IPS DF 6.9 (cell line): ENCODE results near the gene SLC35F3.

Source experiments
- DNase-seq: peaks from one replicate; pipeline ENCODE4 v3.0.0-alpha.2; 2013; ENCODE audit warnings: low read depth, low spot score
- H3K27ac ChIP-seq: one replicate; pipeline ENCODE4 v1.5.1; 2013; ENCODE audit warnings: low read length, control low read depth
- H3K27me3 ChIP-seq: 2 replicates; pipeline ENCODE4 v1.6.1; 2013; ENCODE audit warnings: mild to moderate bottlenecking, low read length; ENCODE audit not compliant: control insufficient read depth, insufficient read depth
- H3K36me3 ChIP-seq: 2 replicates; pipeline ENCODE4 v1.6.1; 2013; ENCODE audit warnings: low read length; ENCODE audit not compliant: control insufficient read depth, insufficient read depth
- H3K4me1 ChIP-seq: 2 replicates; pipeline ENCODE4 v1.6.1; 2013; ENCODE audit warnings: low read length; ENCODE audit not compliant: control insufficient read depth, insufficient read depth
- H3K4me3 ChIP-seq: 2 replicates; pipeline ENCODE4 v1.5.1; 2013; ENCODE audit warnings: mild to moderate bottlenecking, low read length
- H3K9me3 ChIP-seq: 2 replicates; pipeline ENCODE4 v1.6.1; 2013; ENCODE audit warnings: low read length, inconsistent platforms; ENCODE audit not compliant: control insufficient read depth, insufficient read depth
- WGBS: extraction: QIAGEN DNeasy Blood & Tissue Kit; methylation state at CpG from one replicate; pipeline ENCODE4 v1.1.7; 2013; ENCODE audit warnings: mixed read lengths, missing lambda C conversion rate; ENCODE audit not compliant: insufficient read length, insufficient coverage; 5-methylcytosine and 5-hydroxymethylcytosine counted together

Gene SLC35F3

DNA sequence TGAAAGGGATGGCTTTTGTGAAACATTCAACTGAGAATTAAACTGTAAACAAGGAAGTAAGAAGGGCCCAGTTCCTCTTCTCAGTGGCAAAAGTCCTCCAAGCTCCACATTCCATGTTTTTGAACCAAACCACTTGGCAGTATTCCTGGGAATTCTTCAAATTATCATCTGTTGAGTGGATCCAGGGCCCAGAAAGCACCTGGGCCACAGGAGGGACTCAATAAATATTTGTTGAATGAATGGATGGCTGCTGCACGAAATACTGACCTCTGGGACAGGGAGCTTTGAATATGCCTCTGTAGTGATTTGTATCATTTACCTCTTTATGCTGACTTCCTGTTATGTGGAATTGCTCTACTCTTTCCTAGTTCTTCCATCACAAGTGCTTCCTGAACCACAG lies 4.7 kb downstream of the SLC35F3 start:
- Histone ChIP-seq H3K27ac (no peak overlapping the region), H3K4me1 (no peaks in the 10 kb centered on the region; the same call in 1 of the 2 replicates), H3K4me3 (no peak overlapping the region), H3K9me3 (no peaks in the 10 kb centered on the region), H3K36me3 (no peaks in the 10 kb centered on the region), H3K27me3 (peaks cover 14% of the 10 kb centered on the region)
- no CpG with 5 or more reads among the region's 1 CpG for WGBS
- DNase-seq = no peak

DNA sequence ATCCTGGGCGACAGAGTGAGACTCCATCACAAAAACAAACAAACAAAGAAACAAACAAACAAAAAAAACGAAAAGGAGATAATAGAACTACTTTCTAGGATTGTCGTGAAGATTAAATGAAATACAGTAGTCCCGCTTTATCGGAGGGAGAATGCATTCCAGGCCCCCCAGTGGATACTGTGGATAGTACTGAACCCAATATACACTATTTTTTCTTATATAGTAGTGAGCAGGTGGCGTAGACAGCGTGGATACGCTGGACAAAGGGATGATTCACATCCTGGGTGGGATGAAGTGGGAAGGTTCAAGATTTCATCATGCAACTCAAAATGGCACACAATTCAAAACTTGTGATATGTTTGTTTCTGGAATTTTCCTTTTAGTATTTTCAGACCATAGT lies 8.0 kb downstream of the SLC35F3 start:
- no peak for DNase-seq
- no peak overlapping the region for H3K4me3 ChIP-seq
- no peak overlapping the region for H3K27ac ChIP-seq
- H3K36me3 ChIP-seq = no peaks in the 10 kb centered on the region
- no peaks in the 10 kb centered on the region; the same call in 1 of the 2 replicates for H3K4me1 ChIP-seq
- WGBS = no CpG with 5 or more reads among the region's 8 CpGs
- H3K27me3 ChIP-seq = no peaks in the 10 kb centered on the region
- no peaks in the 10 kb centered on the region for H3K9me3 ChIP-seq

DNA sequence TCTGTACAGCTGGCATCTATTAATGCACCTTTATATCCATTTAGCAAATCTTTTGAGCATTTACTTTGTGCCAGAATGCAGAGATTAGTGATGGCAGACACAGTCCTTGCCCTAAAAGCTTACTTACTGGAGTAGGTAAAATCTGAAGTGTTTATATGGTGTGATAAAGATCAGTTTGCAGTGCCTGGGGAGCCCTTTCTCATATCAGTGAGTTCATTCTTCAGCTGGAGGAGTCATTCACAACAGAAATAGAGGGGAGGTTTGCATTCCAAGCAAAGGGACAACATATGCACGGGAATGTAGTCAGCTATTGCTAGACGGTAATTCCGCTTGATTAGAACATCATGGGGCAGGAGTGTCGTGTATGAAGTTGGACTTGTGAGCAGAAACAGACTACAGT lies 8.4 kb downstream of the SLC35F3 start:
- no peaks in the 10 kb centered on the region for H3K9me3 ChIP-seq
- H3K4me3 ChIP-seq = no peak overlapping the region
- no peak overlapping the region for H3K27ac ChIP-seq
- H3K27me3 ChIP-seq = no peaks in the 10 kb centered on the region
- no peak for DNase-seq
- H3K36me3 ChIP-seq = no peaks in the 10 kb centered on the region
- WGBS = no CpG with 5 or more reads among the region's 4 CpGs
- no peaks in the 10 kb centered on the region; the same call in 1 of the 2 replicates for H3K4me1 ChIP-seq

DNA sequence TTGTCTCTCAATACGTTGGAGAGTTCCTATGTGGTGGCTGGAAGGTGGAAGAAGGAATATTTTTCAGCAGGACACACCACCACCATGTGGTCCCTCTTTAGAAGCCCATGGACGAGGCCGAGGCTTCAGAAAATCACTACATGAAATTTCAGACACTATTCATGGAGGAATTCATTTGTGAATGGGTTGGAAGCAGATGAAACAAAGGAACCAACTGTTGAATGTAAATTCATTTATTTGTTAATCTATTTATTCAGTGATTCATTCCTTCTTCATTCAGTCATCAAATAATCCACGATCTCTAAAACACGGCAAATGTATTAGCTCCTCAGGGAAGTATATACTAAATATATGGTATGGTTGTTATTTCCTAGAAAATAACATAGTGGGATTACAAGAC lies 12.2 kb downstream of the SLC35F3 start:
- H3K27me3 ChIP-seq = no peaks in the 10 kb centered on the region
- WGBS = no CpG with 5 or more reads among the region's 5 CpGs
- H3K27ac ChIP-seq = no peak overlapping the region
- no peak overlapping the region for H3K4me3 ChIP-seq
- H3K36me3 ChIP-seq = no peaks in the 10 kb centered on the region
- no peaks in the 10 kb centered on the region for H3K9me3 ChIP-seq
- no peak for DNase-seq
- H3K4me1 ChIP-seq = no peaks in the 10 kb centered on the region; the same call in 1 of the 2 replicates

DNA sequence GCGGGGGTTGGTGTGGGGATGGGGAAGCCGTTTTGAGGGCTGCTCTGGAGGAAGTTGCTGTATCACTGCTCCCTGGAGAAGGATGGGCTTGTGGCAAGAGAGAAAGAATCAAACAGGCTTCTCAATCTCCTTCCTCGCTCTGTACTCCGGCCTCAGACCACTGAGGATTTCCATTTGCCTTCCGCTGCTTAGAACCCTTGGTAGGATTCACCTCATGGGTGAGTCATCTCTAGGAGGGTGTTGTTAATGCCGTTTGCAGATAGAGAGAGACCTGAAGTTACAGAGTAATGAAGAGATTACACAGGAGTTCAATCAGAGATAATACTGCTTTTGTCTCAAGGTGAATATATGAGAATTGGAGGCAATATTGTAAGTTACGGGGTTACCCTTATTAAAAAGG lies 15.3 kb downstream of the SLC35F3 start:
- no CpG with 5 or more reads among the region's 7 CpGs for WGBS

DNA sequence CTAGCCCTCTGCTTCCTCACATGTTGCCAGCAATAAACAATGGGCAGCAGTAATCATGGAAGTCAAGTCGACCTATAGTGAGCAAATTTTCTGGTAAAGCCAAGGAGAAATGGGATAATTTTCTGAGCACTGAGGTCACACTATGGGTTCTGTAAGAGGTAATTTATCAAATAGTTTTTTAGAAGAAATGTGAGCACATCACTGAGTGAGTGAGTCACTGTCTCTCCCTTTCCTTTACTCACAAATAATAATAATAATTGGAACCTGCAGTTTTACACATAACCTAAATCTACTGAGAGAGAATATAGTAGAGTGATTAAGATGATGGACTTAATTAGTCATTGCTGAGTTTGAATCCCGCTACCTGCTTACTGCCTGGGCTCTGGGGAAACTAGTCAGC lies 23.6 kb downstream of the SLC35F3 start:
- Histone ChIP-seq H3K36me3 (no peaks in the 10 kb centered on the region), H3K9me3 (no peaks in the 10 kb centered on the region), H3K4me1 (no peaks in the 10 kb centered on the region), H3K4me3 (no peak overlapping the region), H3K27me3 (no peaks in the 10 kb centered on the region), H3K27ac (no peak overlapping the region)
- DNase-seq = no peak
- no CpG with 5 or more reads among the region's 2 CpGs for WGBS

More for the DNA sequence above, 15.3 kb downstream of the SLC35F3 start:
- no peak overlapping the region for H3K27ac ChIP-seq
- no peak for DNase-seq
- no peaks in the 10 kb centered on the region for H3K27me3 ChIP-seq
- no peaks in the 10 kb centered on the region for H3K36me3 ChIP-seq
- no peaks in the 10 kb centered on the region for H3K9me3 ChIP-seq
- no peak overlapping the region for H3K4me3 ChIP-seq
- H3K4me1 ChIP-seq = no peaks in the 10 kb centered on the region

DNA sequence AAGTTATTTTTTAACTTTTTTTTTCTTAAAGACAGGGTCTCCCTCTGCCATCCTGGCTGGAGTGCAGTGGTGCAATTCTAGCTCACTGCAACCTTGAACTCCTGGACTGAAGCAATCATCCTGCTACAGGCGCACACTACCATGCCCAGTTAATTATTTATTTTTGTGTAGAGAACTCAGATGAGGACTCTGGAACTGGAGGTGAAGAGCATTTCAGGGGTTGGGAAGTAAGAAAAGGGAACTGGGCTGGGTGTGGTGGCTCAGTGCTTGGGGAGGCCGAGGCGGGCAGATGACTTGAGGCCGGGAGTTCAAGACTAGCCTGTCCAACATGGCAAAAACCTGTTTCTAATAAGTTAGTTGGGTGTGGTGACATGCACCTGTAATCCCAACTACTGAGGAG lies 28.9 kb downstream of the SLC35F3 start:
- Histone ChIP-seq H3K27ac (no peak overlapping the region), H3K4me3 (no peak overlapping the region), H3K27me3 (no peaks in the 10 kb centered on the region), H3K9me3 (no peaks in the 10 kb centered on the region), H3K4me1 (no peaks in the 10 kb centered on the region), H3K36me3 (no peaks in the 10 kb centered on the region)
- no peak for DNase-seq
- no CpG with 5 or more reads among the region's 4 CpGs for WGBS

DNA sequence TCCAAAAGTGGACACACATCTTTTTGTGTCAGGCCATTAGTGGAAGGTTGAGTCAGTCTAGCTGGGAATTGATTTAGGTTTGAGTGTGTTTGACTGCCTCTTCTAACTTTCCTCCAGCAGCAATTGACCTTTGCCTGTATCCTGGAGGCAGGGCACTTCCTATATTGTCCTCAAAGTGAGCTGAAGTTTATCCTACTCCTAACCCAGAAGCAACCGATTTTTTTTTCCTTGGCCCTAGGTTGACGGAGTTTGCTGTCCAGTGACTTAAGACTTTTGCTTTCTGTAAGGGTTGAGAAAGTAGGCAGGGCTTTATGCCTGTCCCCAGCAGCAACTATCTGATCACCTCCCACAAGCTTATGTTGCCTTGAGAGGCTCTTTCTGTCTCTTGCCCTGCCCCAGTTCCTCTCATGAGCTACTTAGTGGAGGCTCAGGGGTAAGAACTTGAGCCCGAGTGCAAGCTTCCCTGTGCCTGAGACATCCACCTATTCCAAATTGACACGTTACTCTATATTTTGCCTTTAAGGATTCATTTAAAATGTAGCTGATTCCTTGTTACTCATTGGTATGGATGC lies 30.9 kb downstream of the SLC35F3 start:
- Histone ChIP-seq H3K4me3 (no peak overlapping the region), H3K27me3 (no peaks in the 10 kb centered on the region), H3K4me1 (no peaks in the 10 kb centered on the region), H3K36me3 (no peaks in the 10 kb centered on the region), H3K27ac (no peak overlapping the region), H3K9me3 (no peaks in the 10 kb centered on the region)
- no CpG with 5 or more reads among the region's 4 CpGs for WGBS
- DNase-seq = no peak

DNA sequence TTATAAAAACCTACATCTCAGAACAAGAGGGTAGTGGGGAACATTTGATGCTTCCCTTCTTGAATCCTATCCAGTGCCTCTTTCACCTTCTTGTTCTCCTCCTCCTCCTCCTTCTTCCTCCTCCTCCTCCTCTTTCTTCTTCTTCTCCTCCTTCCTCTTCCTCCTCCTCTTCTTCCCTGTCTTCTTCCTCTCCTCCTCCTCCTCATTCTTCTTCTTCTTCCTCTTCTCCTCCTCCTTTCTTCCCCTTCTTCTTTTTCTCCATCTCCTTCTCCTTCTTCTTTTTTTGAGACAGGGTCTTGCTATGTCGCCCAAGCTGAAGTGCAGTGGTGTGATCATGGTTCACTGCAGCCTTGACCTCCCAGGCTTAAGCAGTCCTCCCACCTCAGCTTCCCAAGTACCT lies 31.9 kb downstream of the SLC35F3 start:
- no CpG with 5 or more reads among the region's 1 CpG for WGBS
- Histone ChIP-seq H3K27me3 (no peaks in the 10 kb centered on the region), H3K27ac (no peak overlapping the region)

DNA sequence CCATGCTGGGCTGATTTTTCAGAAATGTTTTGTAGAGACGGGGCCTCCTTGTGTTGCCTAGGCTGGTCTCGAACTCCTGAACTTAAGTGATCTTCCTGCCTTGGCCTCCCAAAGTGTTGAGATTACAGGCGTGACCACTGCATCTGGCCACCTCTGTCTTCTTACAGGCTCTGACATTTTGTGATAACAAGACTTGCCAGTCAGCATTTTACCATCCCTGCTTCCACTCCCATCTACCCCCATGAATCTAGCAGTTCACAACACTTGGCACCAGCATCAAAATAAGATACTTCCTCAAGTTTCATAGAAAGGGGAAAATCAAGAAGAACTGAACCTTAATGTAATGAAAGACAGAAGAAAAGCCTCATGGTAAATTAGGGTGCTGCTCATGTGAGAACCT lies 32.4 kb downstream of the SLC35F3 start:
- Histone ChIP-seq H3K4me1 (no peaks in the 10 kb centered on the region), H3K27ac (no peak overlapping the region), H3K27me3 (no peaks in the 10 kb centered on the region), H3K36me3 (no peaks in the 10 kb centered on the region), H3K9me3 (no peaks in the 10 kb centered on the region), H3K4me3 (no peak overlapping the region)
- no peak for DNase-seq
- no CpG with 5 or more reads among the region's 3 CpGs for whole genome bisulfite sequencing

More for the DNA sequence above, 31.9 kb downstream of the SLC35F3 start:
- Histone ChIP-seq H3K4me3 (no peak overlapping the region), H3K36me3 (no peaks in the 10 kb centered on the region), H3K4me1 (no peaks in the 10 kb centered on the region), H3K9me3 (no peaks in the 10 kb centered on the region)
- DNase-seq = no peak

DNA sequence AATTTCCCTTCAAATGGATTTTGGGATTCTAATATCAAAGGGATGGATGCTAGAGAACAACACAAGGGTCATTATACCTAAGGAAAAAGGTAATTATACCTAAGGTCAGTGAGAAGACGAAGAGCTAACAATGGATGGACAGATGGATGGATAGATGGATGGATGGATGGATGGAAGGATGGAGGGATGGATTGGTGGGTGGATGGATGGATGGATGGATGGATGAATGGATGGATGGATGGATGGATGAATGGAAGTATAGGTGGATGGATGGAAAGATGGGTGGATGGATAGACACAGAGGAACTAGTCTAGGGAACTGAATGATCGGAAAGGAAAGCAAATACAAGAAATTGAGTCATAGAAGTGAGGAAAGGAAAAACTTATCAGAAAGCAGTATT lies 34.0 kb downstream of the SLC35F3 start:
- no CpG with 5 or more reads among the region's 2 CpGs for WGBS
- no peak overlapping the region for H3K27ac ChIP-seq
- no peaks in the 10 kb centered on the region for H3K4me1 ChIP-seq
- H3K4me3 ChIP-seq = no peak overlapping the region
- H3K27me3 ChIP-seq = no peaks in the 10 kb centered on the region
- H3K36me3 ChIP-seq = no peaks in the 10 kb centered on the region
- no peaks in the 10 kb centered on the region for H3K9me3 ChIP-seq
- DNase-seq = no peak
